ENCODE results near the gene GIMAP1.

The GIMAP1 gene

DNA sequence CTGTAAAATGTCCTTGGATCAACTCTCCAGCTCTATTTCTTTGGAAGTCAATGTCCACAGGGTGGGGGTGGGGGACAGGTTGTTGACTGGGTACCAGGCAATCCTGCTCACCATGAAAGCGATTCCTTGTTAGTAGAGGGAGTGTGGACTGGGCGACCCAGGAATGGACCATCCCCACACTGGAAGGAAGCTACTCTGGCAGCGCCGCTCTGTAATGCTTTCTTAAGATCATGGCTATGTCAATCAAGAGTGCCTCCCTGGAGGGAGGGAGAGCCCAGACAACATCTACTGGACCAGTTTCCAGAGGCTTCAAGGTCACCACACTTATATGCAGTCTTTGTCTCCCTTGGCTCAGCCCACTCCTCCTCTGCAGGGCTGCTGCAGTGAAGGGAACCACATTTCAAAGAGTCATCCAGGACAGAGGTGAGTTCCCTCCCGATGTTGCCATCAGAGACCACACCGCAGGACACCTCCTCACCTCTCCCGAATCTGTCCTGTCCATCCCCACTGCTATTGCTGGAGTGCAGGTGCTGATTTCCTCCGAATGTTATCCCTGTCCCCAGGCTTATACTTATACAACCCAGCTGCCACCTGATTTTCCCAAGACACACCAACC, 27.7 kb downstream of the GIMAP1 start:
- no peak for DNase-seq (ENCODE audit: extremely low read depth, low read depth)

DNA sequence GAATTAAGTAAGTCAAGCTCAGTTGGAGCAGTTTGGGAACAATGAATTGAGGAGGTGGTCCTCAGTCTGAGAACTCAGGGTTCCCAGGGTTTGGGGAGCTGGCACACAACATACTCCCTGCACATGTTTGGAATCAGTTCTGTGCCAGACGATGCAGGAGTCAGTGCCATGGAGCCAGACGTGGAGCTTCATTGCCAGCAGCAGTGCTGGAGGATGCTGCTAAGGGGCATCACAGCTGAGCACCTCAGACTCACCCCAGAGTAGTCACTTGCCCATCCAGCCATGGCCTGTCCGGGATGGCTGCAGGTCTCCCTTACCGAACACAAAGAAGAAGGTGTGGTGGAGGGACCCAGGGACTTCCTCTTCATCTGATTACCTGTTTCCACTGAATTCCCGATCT, 28.7 kb downstream of the GIMAP1 start:
- no peak for TF ChIP-seq CTCF (IDR thresholded peaks at IDR 0.05; ENCODE audit: low read depth, low read length)
- no peak for DNase-seq (ENCODE audit: extremely low read depth, low read depth)

More for the DNA sequence above, 27.7 kb downstream of the GIMAP1 start:
- TF ChIP-seq CTCF (IDR thresholded peaks at IDR 0.05; ENCODE audit: low read depth, low read length), result no peak

DNA sequence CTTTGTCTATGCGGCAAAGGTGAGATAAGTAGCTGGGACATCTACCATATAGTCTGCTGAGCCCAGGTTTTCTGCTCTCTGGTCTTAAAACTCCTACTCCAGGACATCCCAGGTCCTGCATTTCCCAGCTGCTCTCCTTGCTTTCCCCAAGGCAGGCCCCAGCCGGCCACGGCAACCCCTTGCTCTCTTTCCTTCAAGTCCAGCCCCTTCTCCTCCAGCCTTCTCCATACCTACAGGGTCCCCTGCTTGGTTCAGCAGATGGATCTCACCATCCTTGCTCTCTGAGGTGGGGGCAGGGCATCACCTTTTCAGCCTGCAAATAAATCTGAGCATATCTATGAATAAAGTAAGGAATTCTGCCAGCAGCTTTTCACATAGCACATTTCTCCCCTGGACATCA, 29.5 kb downstream of the GIMAP1 start:
- no peak for DNase-seq (ENCODE audit: extremely low read depth, low read depth)
- TF ChIP-seq CTCF (IDR thresholded peaks at IDR 0.05; ENCODE audit: low read depth, low read length), result no peak

- no peak for TF ChIP-seq CTCF (IDR thresholded peaks at IDR 0.05; ENCODE audit: low read depth, low read length)
- DNase-seq (ENCODE audit: extremely low read depth, low read depth), result no peak
Measured at GRCh38 chr7:150746921-150747320, 30.5 kb downstream of the GIMAP1 start.

DNA sequence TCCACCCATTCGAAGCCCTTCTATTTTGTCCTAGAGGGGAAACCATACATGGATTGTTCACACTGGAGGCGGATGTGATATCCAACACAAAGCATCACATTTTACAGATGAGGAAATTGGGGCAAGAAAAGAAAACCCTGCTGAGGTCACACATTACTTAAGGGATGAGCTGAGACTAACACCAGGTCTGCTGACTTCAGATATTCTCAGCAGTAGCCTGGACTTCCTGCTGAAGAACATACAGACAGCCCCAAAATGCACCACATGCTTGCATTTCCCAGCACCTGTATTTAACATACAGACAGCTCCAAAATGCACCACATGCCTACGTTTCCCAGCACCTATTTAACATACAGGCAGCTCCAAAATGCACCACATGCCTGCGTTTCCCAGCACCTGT, 32.0 kb downstream of the GIMAP1 start:
- TF ChIP-seq CTCF (IDR thresholded peaks at IDR 0.05; ENCODE audit: low read depth, low read length), result no peak
- DNase-seq (ENCODE audit: extremely low read depth, low read depth), result no peak

GRCh38 chr7:150751702-150752101, 35.3 kb downstream of the GIMAP1 start:
- no peak for DNase-seq (ENCODE audit: extremely low read depth, low read depth)
- no peak for TF ChIP-seq CTCF (IDR thresholded peaks at IDR 0.05; ENCODE audit: low read depth, low read length)

GRCh38 chr7:150753239-150753638, 36.8 kb downstream of the GIMAP1 start:
- TF ChIP-seq CTCF (IDR thresholded peaks at IDR 0.05; ENCODE audit: low read depth, low read length), result no peak

More at GRCh38 chr7:150753239-150753638, 36.8 kb downstream of the GIMAP1 start:
- DNase-seq (ENCODE audit: extremely low read depth, low read depth), result no peak
